Urothelium cell line (cell line): Measurements from ENCODE around the gene PRRG4.

ENCODE experiments used
- DNase-seq: peaks from one replicate; pipeline ENCODE4 v3.0.0; 2011; ENCODE audit warnings: low spot score, mixed read lengths
- FAIRE-seq: peaks from 2 replicates; lab custom pipeline; 2011; peaks lifted over from hg19 to GRCh38; lab: Jason Lieb, UNC

Gene PRRG4

GRCh38 chr11:32905028-32905667, 75.4 kb downstream of the PRRG4 start:
- no peak for FAIRE-seq

More at GRCh38 chr11:32905028-32905667, 75.4 kb downstream of the PRRG4 start:
- no peak for DNase-seq
